GM19397 (cell line): ENCODE measurements around the gene FYCO1.

Experiments used
- ATAC-seq: cut with Tn5 transposase; IDR thresholded peaks from one replicate; pipeline ENCODE4 v1.9.1; 2021; ENCODE audit warnings: mild to moderate bottlenecking, moderate library complexity; ENCODE audit not compliant: unreplicated experiment

FYCO1 gene

DNA sequence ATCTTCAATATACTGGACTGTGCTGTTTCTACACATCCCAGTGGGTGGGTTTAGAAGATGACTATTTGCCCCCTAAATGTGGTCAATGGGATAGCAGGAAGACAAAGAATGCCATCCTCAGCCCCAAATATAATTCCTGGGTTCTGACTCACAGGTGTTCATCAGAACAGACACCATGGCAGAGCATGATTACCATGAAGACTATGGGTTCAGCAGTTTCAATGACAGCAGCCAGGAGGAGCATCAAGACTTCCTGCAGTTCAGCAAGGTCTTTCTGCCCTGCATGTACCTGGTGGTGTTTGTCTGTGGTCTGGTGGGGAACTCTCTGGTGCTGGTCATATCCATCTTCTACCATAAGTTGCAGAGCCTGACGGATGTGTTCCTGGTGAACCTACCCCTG is 49.3 kb downstream of the FYCO1 start:
- ATAC-seq: no peak

DNA sequence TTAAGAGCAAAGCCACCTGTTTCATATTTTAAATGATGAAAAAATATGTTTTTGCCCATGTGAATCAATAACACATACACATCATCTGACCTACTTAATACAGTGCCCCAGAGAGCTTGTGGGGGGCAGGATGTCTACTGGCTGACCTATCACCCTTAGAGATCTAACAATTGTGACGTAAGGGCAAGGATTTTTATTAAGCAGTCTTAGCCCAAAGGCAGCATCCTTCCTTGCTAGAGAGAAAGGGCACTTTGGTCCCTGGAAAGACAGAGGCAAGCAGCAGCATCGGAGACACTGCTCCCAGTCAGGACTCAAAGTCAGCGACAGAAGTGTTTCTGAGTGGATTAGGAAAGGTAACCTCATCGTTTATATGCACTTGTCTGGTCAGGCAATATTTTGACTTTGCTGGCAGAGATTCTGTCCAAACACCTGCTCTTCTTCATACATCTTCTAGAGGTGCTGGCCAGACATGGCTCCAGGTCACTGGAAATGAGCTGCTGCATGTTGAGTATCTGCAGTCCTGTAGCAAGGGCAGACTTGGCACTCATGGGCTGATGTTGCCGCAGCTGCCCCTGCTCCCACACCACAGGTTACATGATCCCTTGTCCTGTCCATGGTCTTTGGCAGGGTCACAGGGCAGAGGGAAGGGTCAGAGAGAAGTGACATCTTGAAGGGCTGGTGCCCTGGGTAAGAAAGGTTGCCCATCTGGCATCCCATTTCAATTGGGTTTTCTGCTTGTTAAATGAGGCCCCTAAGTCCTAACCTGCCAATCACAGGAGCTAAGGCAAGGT is 50.6 kb downstream of the FYCO1 start:
- no peak for ATAC-seq

DNA sequence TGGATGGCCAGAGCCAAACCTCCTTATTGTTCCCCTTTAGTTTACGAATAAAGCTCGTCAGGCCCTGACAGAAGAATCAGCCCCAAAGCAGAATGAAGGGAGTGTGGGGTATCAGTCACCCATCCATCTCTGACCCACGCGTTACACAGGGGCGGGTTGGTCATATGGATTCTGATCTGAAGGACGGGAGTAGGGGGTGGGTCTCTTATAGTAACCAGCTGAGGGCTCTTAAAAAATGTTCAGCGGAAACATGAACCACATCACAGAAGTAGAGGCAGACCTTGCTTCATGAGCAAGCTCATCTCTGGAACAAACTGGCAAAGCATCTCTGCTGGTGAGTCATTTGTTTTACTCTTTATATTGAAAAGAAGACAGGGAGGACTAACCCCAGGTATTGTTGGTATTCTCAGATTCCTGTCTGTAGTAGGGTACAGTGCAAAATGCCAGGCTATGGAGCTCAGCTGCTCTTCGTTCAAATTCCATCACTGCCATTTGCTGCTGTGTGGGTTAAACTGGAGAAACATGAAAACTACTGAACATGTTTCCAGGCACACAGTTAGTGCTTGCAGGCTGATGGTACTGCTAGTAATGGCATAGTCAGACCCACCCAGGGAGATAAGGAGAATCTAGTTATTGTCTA is 52.3 kb downstream of the FYCO1 start, which contains the start of gene CXCR6:
TSS of gene CXCR6 (plus strand) at position 258 of the 640 bp plus-strand sequence. CDS start 3,018 bp downstream, outside the sequence.
- no peak for ATAC-seq

DNA sequence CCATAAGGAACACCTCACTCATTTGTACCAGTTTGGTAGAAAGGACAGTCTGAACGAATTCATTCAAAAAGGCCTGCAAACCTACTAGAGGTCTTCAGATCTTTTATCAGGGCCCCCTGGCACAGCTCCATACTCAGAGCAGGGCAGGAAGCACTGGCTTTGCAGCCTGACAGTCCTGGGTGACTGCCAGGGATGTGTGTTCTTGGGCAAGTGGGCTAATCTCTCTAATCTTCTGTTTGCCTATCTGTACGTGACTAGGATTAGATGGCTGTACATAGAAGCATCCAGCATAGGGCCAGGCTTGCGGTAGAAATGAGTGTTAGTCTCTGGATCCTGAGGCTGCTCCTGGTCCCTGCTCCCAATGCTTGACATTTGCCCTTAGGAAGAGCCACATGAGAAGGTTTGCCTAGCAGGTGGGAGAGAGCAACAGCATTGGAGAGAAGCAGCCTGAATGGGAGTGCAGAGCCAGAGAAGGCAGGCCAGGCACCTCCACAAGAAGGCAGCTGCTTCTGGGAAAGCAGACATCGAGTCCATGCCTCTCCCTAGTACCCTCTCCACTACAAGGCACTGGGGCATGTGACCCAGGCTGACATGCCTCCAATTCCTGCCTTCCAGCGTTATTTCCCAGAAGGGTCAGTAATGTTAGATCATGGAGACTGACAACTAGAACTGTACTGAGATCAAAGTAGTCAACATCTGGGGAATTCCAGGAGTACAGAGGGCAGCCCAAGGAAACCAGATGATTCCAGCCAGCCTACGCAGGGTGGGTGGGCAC is 53.4 kb downstream of the FYCO1 start:
- no peak for ATAC-seq

DNA sequence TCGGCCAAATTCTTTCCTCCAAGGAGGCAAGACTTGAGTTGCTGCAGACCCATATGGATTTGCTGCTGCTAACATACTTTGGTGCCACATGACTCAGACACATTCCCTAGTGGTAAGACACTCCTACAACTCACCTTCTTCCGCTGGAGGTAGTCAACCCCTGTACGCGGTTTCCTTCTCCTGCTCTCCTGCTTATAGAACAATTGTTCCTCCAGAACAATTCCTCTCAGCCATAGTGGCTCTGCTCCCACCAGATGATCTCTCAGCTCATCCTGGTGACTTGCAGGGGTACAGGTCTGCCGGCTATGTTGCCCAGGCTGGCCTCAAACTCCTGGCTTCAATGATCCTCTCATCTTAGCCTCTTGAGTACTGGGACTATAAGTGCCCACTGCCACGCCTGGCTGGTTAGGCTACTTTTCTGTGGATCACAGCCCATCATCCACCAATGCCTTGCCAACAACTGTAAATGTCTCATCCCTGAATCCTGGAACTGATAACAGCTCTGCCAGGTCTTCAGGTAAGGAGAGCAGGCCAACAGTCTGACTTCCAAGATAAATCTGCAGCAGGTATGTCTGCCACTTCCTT is 54.8 kb downstream of the FYCO1 start:
- ATAC-seq: no peak

DNA sequence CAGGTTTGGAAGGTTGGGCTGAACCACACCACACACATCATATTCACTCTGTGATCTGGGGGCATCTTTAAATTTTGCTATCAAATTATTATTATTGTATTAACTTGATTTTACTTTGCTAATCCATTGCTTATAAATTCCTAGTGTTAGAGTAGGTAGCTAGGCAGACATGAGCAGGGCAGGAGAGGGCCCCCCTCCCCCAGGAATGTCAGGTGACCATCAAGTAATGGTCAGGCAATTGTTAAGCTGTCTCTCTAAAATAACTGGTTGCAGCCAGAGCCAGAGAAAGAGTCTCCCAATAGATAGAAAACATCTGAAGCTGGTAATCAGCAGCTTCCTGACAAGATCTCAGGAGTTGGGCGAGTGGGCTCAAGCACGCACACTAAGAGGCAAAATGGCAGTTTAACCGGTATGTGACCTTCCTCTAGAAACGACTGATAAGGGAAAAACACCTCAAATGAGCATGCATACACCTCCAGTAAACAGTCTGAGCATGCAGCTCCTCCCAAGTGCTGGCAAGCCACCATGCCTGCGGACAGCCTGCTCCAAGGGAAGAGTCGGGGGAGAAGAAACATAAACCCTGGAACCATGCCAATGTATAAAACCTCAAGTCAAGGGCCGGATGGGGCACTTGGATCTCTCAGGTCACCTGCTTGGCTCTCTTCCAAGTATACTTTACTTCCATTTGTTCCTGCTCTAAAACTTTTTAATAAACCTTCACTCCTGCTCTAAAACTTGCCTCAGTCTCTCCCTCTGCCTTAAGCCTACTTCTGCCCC is 55.4 kb downstream of the FYCO1 start:
- no peak for ATAC-seq

DNA sequence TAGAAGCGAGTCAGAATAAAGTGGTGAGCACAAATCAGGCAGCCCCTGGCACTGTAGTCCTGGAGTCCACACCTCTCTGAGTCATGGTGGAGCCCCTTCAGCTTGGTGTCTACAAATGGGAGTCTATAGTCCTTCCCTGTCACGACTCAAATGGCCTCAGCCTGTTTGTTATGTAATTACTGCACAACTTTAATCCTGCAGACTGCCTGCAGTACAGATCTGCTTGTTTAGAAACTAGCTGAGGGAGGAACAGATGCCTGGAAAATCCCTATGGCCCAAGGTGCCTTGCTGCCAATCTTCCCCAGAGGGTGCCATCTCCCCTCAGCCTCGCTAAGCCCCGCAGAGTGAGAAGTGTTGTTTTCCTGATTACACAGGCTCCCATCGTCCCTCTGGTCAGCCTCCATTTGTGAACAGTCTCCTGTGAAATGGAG is 56.3 kb downstream of the FYCO1 start:
- no peak for ATAC-seq

DNA sequence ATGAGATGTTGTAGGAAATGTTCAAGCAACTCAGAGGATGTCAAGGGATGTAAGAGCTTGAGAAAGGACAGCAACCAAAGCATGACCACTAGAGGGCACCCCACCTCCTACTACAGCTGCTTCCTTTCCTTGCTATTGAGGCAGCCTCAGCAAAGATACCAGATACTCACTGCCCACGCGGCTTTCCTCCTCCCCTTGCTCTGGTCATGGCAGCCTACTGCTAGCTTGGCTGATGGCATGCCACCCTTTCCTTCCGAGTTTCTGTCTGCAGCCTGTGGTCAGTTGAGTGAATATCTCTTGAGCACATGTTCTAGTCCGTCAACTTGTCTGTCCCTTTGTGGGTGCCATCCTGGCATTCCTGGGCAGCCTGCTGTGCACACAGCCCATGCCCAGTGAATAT is 56.8 kb downstream of the FYCO1 start:
- no peak for ATAC-seq

DNA sequence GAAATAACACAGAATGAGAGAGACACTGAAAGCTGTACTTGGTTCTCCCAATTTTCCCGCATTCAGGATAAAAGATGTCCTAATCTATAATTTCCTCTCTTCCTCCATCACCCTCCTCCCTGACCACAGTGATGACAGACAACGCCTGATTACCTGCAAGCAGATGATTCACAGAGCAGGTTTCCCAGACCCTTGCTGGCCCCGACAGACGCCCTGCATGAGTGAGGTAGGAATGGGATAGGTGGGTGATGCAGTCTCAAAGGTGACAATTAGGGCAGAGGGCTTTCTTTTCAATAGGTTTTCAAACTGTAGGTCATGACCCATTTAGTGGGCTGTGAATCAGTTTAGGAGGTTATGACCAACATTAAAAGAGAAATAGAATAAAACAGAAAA is 57.6 kb downstream of the FYCO1 start:
- ATAC-seq: no peak

DNA sequence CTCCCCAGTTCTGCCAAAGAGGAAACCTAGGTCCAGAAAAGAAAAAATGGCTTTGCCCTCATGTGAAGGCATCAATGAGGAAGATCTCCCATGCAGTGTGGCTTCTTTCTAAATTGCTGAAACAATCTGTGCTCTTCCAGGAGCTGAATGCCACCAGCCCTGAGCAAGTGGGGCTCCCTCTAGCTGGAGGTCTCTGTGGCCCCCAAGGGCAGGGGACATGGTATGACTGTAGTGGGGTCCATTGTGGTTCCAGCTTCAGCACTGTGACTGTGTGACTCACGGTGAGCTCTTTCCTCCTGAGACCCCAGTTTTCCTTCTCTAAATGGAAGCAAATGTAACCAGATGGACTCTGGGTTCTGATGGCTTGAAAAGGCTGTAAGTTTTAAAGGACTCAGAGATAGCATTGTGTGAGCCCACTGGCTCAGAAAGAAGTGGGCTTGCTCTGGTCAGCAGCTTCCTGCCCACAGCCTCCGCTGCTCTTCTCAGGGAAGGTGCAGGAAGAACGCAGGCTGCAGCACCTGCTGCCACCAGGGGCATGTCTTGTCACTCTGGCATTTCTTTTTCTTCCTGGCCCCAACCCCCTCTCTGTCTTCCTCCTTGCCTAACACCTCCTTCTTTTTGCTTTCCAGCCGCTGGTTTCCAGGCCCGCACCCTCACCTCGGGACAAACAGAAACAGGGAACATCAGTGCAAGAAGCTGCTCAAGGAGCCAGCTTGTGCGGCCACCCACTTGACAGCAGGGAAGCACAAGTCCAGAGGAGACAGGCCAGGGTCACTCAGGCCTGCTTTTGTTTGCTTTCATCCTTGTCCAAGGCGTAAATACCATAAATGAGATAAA is 58.2 kb downstream of the FYCO1 start:
- no peak for ATAC-seq

DNA sequence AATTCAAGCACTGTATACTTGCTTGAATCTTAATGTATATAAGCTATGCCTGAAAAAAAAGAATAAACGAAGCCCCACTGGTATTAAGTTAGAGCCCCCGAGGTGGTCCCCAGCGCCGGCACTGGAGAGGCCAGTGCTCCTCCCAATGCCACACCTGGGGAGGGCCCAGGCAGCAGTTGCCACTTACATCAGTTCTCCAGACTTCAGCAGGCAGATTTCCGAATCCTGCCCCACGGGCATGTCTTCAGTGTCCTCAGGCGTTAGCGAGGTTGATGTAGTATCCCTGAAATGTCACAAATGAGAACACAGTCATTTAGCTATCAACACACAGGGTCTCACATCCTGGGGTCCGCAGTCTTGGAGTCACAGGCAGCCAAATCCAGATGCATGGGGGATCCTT is 59.4 kb downstream of the FYCO1 start:
- no peak for ATAC-seq

DNA sequence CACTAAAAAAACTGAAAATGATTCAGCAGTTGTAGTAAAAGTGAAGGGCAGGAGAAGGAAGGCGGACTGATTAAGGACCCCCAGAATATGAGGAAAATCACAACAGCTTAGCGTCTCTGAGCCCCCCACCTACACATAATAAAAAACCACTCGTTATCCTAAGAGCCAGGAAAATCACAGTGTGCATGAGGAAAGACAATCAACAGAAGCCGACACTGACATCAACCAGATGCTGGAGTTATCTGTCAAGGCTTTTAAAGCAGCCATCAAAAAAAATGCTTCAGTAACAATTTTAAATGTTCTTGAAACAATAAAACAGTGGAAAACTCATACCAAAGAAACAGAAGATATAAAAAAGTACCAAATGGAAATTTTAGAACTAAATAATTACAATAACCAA is 62.0 kb downstream of the FYCO1 start:
- ATAC-seq: no peak

DNA sequence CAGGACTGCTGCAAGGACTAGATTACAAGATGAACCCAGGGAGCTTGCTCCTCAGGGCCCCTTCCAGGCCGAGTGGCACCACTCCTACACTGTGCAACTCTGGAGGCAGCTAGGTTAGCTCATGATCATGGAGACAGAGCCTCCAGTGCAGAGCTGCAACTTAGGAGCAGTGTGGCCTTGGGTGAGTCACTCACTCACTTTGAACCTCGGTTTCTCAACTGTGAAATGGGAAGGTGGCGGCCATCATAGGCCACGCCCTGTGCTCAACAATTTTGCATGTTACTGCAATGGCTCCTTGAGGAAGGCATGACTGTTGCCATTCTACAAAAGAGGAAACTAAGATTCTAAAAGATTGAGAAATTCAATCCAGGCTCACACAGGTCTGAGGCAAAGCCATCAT is 63.5 kb downstream of the FYCO1 start:
- no peak for ATAC-seq

DNA sequence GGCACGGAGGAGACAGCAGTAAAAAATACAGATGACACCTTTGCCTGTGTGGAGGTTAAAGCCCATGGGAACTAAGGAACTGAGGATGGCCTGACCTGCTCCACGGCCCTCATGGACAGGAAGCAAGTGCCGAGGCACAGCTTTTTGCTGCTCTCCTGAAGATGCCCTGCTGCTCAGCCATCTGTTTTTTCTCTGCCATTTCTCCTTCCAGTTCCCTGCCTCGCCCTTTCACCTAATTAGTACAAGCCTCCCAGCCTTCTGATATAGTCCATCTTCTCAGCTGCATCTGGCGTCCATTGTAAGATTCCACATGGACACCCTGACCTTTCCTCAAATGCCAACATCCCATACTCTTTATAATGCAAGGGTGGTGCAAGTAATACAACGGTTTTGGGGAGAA is 64.1 kb downstream of the FYCO1 start:
- ATAC-seq: no peak

DNA sequence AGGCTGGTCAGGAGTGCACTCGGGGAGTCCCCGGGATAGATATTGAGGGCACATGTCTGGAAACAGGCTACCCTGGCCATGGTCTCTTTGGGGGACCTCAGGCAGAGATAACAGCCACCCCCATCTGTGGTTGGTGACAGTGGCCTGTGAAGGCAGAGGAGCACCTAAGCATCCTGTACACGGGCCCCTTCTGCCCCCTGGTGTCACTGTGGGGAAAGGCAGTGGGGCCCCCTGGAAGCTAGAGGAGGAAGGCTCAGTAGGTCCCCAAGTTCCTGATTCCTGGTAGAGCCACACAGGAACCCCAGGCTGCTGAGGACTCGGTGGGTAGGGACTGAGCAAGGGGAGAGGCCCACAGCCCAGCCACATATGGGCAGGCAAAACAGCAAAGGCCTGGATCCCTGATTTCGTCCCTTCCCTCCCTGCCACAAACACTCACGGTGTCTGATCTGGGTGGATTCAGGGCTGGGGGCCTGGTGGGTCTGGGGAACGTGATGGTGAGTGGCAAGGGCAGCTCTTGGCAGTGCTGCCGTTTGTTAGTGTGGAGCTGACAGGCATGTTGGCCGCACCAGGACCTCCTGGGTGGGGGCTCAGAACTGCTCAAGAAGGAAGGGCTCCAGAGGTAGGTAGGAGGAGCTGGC is 66.5 kb downstream of the FYCO1 start:
- no peak for ATAC-seq

DNA sequence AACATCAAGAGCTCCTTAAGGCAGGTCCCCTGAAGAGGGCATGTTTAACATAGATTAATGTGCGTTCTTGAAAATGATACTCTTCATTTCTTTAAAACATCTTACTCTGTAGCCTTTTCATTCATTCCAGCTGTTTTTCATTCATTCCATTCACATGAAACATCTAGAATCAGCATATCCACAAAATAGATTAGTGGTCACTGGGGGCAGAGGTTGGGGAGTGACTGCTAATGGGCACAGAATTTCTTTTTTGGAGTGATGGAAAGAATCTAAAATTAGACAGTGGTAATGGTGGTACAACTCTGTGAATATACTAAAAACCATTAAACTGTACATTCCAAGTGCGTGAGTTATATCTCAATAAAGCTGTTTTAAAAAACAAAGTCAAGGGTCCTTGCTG is 67.7 kb downstream of the FYCO1 start:
- no peak for ATAC-seq

DNA sequence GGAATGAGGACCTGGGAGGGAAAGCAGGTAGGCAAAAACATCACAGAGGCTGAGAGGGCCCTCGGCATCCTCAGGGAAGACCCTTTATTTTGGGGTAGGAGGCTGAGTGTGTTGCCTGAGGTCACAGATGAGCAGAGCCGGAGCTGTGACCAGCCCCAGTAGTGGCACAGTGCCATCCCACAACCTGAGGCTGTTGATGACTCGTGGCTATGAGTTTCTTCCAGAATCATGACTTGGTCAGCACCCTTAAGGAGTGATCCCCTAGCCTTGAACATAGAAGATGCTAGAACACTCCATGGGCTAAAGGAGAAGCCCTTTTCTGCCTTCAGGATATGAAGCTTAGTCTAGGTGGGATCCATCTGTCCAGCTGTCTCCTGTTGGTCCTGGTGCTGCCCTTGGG is 71.9 kb downstream of the FYCO1 start:
- ATAC-seq: no peak

DNA sequence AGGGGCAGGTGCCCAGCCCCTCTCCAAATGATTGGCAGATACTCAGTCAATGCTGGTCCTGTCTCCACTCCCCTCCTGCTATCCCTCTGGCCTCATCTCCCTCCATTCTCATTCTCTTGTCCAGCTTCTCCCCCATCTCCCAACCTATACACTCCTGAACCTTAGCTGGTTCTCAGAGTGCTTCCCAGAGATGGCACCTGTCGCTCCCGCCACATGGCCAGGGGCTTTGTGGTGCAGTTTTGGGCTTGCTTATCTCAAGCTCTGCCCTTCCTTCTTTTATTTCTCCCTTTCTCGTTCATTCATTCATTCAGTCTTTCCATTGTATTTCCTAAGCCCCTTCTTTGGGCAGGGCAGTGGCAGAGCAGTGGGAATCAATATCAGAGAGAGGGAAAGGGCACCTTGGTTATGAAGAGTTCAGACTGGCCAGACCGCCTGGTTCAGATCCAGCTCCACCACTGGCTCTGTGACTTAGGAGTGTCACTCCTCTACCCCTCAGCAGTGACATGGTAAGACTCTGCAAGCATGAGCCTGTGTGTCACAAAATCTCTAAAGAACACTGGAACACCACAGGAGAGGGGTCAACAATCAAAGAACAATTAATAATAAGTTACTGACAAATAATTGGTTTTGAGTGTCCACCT is 72.6 kb downstream of the FYCO1 start:
- ATAC-seq: no peak

DNA sequence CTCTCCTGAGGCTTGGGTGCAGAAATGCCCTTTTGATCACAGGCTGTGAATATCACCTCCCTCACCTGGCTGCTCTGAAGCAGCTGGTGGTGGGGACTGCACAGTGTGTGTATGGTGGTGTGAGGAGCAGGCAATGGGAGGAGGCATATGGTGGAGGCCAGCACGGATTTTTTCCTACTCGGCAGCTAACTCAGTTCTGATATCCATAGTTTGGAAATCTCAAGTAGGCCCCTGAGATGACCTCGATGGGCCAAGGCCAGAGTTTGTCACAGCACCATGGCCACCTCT is 73.6 kb downstream of the FYCO1 start:
- ATAC-seq: no peak
